K562 (cell line): ENCODE results near the gene TELO2. TPM values are rescaled to one million over a fixed set of nuclear protein-coding genes. Genes with fewer than 3 reads are reported as not detected.

Experiments
- ATAC-seq: fragments of 200-7000 bp; cut with Tn5 transposase; 3 replicates; pipeline ENCODE4 v1.9.1; 2020; ENCODE audit warnings: moderate library complexity
- BruUV-seq: library from RNA; stranded (reverse); fragments of 400-500 nt; replicated peaks from 2 replicates; lab custom pipeline; 2021; lab: Mats Ljungman, UMichigan
- CTCF ChIA-PET: fragments of 300-600 bp; formaldehyde crosslinking; extraction: SDS; loops from one replicate; lab custom pipeline; 2021; ENCODE audit warnings: low intra/inter-chr PET ratio; lab: Yijun Ruan, JAX
- POLR2A ChIA-PET: fragments of 300-600, 350-650 bp; sonication (Branson Sonifier 250); formaldehyde crosslinking; extraction: SDS; loops from one replicate; lab custom pipeline; 2021; ENCODE audit warnings: antibody characterized with exemption, inconsistent platforms; lab: Yijun Ruan, JAX
- DNase-seq, 4 experiments: peaks; one replicate each; pipeline versions ENCODE4 v3.0.0 to v3.0.0-alpha.2; 2011 to 2018; ENCODE audit warnings: low spot score in 3 of 4, mixed read lengths in 3 of 4; ENCODE audit errors: extremely low read depth in 1 of 4
- FAIRE-seq: peaks from 2 replicates; lab custom pipeline; 2011; peaks lifted over from hg19 to GRCh38; lab: Jason Lieb, UNC
- H2AFZ ChIP-seq: 2 replicates; pipeline ENCODE4 v1.6.0; 2011; ENCODE audit warnings: low read depth, low read length, control low read depth, inconsistent platforms
- H3K27ac ChIP-seq: fragments of 200-600 bp; 3 replicates; pipeline ENCODE4 v1.8.0; 2011; ENCODE audit warnings: low read depth, mild to moderate bottlenecking, control low read depth, inconsistent platforms, low read length, moderate library complexity, mixed read lengths; ENCODE audit errors: extremely low read depth
- H3K27me3 ChIP-seq, 2 experiments: fragments of 300-600 bp in 1 of 2; 2 replicates in 1 of 2; 3 replicates in 1 of 2; pipeline versions ENCODE4 v1.6.0 to v1.8.0; 2011; ENCODE audit warnings: inconsistent platforms in 2 of 2, low read length in 2 of 2, mild to moderate bottlenecking in 1 of 2, mixed read lengths in 1 of 2, moderate library complexity in 1 of 2; ENCODE audit not compliant: control insufficient read depth in 2 of 2, insufficient read depth in 2 of 2
- H3K36me3 ChIP-seq: fragments of 300-600 bp; 3 replicates; pipeline ENCODE4 v1.8.0; 2011; ENCODE audit warnings: mild to moderate bottlenecking, low read length, inconsistent platforms; ENCODE audit not compliant: control insufficient read depth, insufficient read depth
- H3K4me1 ChIP-seq, 2 experiments: fragments of 200-600 bp in 1 of 2; replicated peaks in 1 of 2; 2 replicates in 1 of 2; 3 replicates in 1 of 2; pipeline versions ENCODE4 v1.5.1 to v1.8.0; 2011; ENCODE audit warnings: inconsistent platforms in 2 of 2, low read length in 2 of 2, mild to moderate bottlenecking in 1 of 2, mixed read lengths in 1 of 2, moderate library complexity in 1 of 2; ENCODE audit not compliant: control insufficient read depth in 2 of 2, insufficient read depth in 2 of 2
- H3K4me2 ChIP-seq: 2 replicates; pipeline ENCODE4 v1.6.1; 2011; ENCODE audit warnings: low read length, control low read depth, inconsistent platforms, mixed read lengths; ENCODE audit not compliant: insufficient read depth
- H3K4me3 ChIP-seq: fragments of 200-600 bp; sonication (generic), shearing (Covaris generic); 2 replicates; pipeline ENCODE4 v1.5.1; 2016; ENCODE audit warnings: control low read depth, inconsistent platforms
- H3K79me2 ChIP-seq: fragments of 200-600 bp; 3 replicates; pipeline ENCODE4 v1.8.0; 2011; ENCODE audit warnings: low read length, inconsistent platforms; ENCODE audit not compliant: control insufficient read depth, insufficient read depth
- H3K9ac ChIP-seq, 2 experiments: 2 replicates each; pipeline versions ENCODE4 v1.6.0 to v1.6.1; 2011; ENCODE audit warnings: low read depth in 2 of 2, low read length in 2 of 2, control low read depth in 1 of 2, inconsistent platforms in 1 of 2, mild to moderate bottlenecking in 1 of 2, mixed read lengths in 1 of 2; ENCODE audit not compliant: insufficient read depth in 1 of 2
- H3K9me1 ChIP-seq: one replicate; pipeline ENCODE4 v1.6.0; 2011; ENCODE audit warnings: inconsistent platforms, mild to moderate bottlenecking, low read length, moderate library complexity; ENCODE audit not compliant: control insufficient read depth, insufficient read depth
- H3K9me3 ChIP-seq: replicated peaks from 2 replicates; pipeline ENCODE4 v1.5.1; 2011; ENCODE audit warnings: low read depth, low read length, inconsistent platforms; ENCODE audit not compliant: control insufficient read depth, insufficient read depth
- H4K20me1 ChIP-seq: replicated peaks from 2 replicates; pipeline ENCODE4 v1.6.1; 2011; ENCODE audit warnings: low read length, inconsistent platforms, mixed read lengths; ENCODE audit not compliant: control insufficient read depth, insufficient read depth
- DMBX1 ChIP-seq: fragments of 250-450 bp; sonication (Bioruptor Pico); IDR thresholded peaks from 2 replicates; pipeline ENCODE4 v1.8.0; 2022; ENCODE audit warnings: inconsistent platforms, mild to moderate bottlenecking, moderate library complexity, borderline replicate concordance
- TBL1XR1 ChIP-seq, 2 experiments: IDR thresholded peaks; 2 replicates each; pipeline ENCODE4 v1.6.1; 2012; ENCODE audit warnings: improper control_type of control experiment in 2 of 2, low read length in 2 of 2, mild to moderate bottlenecking in 1 of 2
- WGBS: fragments of 100-300 bp; shearing (Covaris generic); methylation state at CpG from one replicate; pipeline ENCODE4 v1.1.6; 2016; ENCODE audit warnings: low coverage, mixed read lengths; ENCODE audit not compliant: insufficient coverage; ENCODE audit errors: missing lambda C conversion rate; 5-methylcytosine and 5-hydroxymethylcytosine counted together
- in situ Hi-C: fragments of 300-500 bp; cut with MboI; formaldehyde crosslinking; loops from 4 replicates; pipeline ENCODE4 v1.15.0; 2018; ENCODE audit warnings: inconsistent platforms, mixed read lengths
- intact Hi-C: fragments of 100-400 bp; cut with micrococcal nuclease; formaldehyde crosslinking; loops from 2 replicates; pipeline ENCODE4 v1.14.2; 2022
- polyA plus RNA-seq, 8 experiments: library from polyadenylated mRNA; depleted of rRNA in 4 of 8; stranded (reverse) in 5 of 8; unstranded in 3 of 8; fragments of >200 nt; fragmentation: Nextera tagmentation in 2 of 8; fragmentation: Illumina TruSeq in 1 of 8; extraction: Ambion mirVana in 2 of 8; extraction: Trizol in 1 of 8; gene quantifications; 2 replicates each; pipeline versions ENCODE4 v1.2.1 to v1.2.3, GENCODE V29; 2011 to 2014; ENCODE audit warnings: inconsistent platforms in 1 of 8, missing spikeins in 1 of 8
- total RNA-seq, 7 experiments: library from RNA; depleted of rRNA in 6 of 7; stranded (reverse); fragments of >200 nt in 6 of 7; fragmentation: Illumina TruSeq in 2 of 7; extraction: Trizol in 2 of 7; gene quantifications; 2 replicates each; pipeline versions ENCODE4 v1.2.1 to v1.2.3, GENCODE V29; 2011 to 2021; ENCODE audit warnings: low replicate concordance in 1 of 7
- TF ChIP-seq, protein P1 (sequence below): fragments of 150-350 bp; IDR thresholded peaks from 2 replicates; pipeline ENCODE4 v1.6.1; 2014; ENCODE audit warnings: low read depth, mild to moderate bottlenecking, low read length, borderline replicate concordance
- TF ChIP-seq, protein P2 (sequence below): fragments of 250-450 bp; sonication (Bioruptor Pico); IDR thresholded peaks from 2 replicates; pipeline ENCODE4 v1.8.0; 2021; ENCODE audit warnings: mild to moderate bottlenecking, moderate library complexity
- TF ChIP-seq, protein P3 (sequence below): sonication (generic); formaldehyde crosslinking; IDR thresholded peaks from 2 replicates; pipeline ENCODE4 v1.8.1; 2023; ENCODE audit warnings: mild to moderate bottlenecking, missing genetic modification reagents
- TF ChIP-seq, protein P4 (sequence below): fragments of 450-650 bp; conservative IDR thresholded peaks from 2 replicates; pipeline ENCODE4 v1.6.1; 2016; ENCODE audit warnings: missing genetic modification characterization, low read depth, mild to moderate bottlenecking, control low read depth, missing compliant biosample characterization
- TF ChIP-seq, protein P5 (sequence below): IDR thresholded peaks from 2 replicates; pipeline ENCODE4 v1.6.1; 2011; ENCODE audit warnings: borderline replicate concordance, low read depth, mild to moderate bottlenecking, moderate library complexity, low read length; ENCODE audit not compliant: insufficient read depth, poor library complexity, severe bottlenecking

TELO2 gene
- total and polyA plus RNA-seq, 9 of the 15 experiments (the other 6 are each of a cell fraction or from before 2014, with no cell fraction given), result 0.51 to 91.8 (median 14.5) TPM

DNA sequence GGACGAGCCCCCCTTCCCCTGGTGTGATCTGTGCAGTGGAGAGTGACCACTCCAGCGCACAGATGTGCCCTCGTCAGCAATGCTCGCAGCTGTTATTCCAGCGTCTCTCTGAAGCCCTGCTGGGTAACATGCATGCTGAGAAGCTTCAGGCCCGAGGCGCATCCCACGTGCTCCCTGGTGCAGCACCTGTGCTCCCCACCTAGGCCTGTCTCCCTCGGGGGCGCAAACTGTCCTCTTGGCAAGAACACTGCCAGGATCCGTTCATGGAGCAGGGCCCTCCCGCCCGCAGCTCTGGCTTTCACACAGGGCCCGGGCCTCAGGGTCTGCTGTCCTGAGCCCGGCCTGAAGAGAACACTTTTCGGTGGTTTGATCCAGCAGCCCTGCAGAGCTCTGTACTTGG, 53.3 kb downstream of the TELO2 start:
- ChIA-PET CTCF (no interaction called here), POLR2A (no interaction called here)
- H3K9me1 ChIP-seq, result no peaks in the 10 kb centered on the region
- intact Hi-C loops (no loop called here), in situ Hi-C loops (no loop called here)
- no peak for FAIRE-seq
- no peaks in the 10 kb centered on the region for H3K36me3 ChIP-seq
- no peaks in the 10 kb centered on the region for H3K79me2 ChIP-seq
- peaks cover 2 to 24% of the 10 kb centered on the region in 2 experiments; a peak in 4 of 5 replicates for H3K27me3 ChIP-seq
- H3K27ac ChIP-seq, result no peak overlapping the region
- no peak overlapping the region for H3K9ac ChIP-seq
- no peak overlapping the region for H3K4me3 ChIP-seq
- WGBS, result 71% methylated on average over 14 of the region's 16 CpGs
- no peak overlapping the region for H3K4me2 ChIP-seq
- peaks cover 11 to 44% of the 10 kb centered on the region in 2 experiments; a peak in 4 of 5 replicates for H3K4me1 ChIP-seq
- H3K9me3 ChIP-seq, result no peaks in the 10 kb centered on the region
- BruUV-seq, result no TSS peak
- no peak overlapping the region for H2AFZ ChIP-seq
- H4K20me1 ChIP-seq, result no peaks in the 10 kb centered on the region
- no peak for ATAC-seq
- DNase-seq, result no peak
- TF ChIP-seq, protein P1, sequence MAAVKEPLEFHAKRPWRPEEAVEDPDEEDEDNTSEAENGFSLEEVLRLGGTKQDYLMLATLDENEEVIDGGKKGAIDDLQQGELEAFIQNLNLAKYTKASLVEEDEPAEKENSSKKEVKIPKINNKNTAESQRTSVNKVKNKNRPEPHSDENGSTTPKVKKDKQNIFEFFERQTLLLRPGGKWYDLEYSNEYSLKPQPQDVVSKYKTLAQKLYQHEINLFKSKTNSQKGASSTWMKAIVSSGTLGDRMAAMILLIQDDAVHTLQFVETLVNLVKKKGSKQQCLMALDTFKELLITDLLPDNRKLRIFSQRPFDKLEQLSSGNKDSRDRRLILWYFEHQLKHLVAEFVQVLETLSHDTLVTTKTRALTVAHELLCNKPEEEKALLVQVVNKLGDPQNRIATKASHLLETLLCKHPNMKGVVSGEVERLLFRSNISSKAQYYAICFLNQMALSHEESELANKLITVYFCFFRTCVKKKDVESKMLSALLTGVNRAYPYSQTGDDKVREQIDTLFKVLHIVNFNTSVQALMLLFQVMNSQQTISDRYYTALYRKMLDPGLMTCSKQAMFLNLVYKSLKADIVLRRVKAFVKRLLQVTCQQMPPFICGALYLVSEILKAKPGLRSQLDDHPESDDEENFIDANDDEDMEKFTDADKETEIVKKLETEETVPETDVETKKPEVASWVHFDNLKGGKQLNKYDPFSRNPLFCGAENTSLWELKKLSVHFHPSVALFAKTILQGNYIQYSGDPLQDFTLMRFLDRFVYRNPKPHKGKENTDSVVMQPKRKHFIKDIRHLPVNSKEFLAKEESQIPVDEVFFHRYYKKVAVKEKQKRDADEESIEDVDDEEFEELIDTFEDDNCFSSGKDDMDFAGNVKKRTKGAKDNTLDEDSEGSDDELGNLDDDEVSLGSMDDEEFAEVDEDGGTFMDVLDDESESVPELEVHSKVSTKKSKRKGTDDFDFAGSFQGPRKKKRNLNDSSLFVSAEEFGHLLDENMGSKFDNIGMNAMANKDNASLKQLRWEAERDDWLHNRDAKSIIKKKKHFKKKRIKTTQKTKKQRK, result no peak
- TF ChIP-seq, protein P2, sequence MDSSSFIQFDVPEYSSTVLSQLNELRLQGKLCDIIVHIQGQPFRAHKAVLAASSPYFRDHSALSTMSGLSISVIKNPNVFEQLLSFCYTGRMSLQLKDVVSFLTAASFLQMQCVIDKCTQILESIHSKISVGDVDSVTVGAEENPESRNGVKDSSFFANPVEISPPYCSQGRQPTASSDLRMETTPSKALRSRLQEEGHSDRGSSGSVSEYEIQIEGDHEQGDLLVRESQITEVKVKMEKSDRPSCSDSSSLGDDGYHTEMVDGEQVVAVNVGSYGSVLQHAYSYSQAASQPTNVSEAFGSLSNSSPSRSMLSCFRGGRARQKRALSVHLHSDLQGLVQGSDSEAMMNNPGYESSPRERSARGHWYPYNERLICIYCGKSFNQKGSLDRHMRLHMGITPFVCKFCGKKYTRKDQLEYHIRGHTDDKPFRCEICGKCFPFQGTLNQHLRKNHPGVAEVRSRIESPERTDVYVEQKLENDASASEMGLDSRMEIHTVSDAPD (CRISPR knock-in tag), result no peak
- TF ChIP-seq, protein P3, sequence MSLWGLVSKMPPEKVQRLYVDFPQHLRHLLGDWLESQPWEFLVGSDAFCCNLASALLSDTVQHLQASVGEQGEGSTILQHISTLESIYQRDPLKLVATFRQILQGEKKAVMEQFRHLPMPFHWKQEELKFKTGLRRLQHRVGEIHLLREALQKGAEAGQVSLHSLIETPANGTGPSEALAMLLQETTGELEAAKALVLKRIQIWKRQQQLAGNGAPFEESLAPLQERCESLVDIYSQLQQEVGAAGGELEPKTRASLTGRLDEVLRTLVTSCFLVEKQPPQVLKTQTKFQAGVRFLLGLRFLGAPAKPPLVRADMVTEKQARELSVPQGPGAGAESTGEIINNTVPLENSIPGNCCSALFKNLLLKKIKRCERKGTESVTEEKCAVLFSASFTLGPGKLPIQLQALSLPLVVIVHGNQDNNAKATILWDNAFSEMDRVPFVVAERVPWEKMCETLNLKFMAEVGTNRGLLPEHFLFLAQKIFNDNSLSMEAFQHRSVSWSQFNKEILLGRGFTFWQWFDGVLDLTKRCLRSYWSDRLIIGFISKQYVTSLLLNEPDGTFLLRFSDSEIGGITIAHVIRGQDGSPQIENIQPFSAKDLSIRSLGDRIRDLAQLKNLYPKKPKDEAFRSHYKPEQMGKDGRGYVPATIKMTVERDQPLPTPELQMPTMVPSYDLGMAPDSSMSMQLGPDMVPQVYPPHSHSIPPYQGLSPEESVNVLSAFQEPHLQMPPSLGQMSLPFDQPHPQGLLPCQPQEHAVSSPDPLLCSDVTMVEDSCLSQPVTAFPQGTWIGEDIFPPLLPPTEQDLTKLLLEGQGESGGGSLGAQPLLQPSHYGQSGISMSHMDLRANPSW, result no peak
- TF ChIP-seq DMBX1 (no peak), TBL1XR1 (IDR thresholded peaks at IDR 0.05; ENCODE audit: low read length in 2 of 2) (no peak)
- TF ChIP-seq, protein P4, sequence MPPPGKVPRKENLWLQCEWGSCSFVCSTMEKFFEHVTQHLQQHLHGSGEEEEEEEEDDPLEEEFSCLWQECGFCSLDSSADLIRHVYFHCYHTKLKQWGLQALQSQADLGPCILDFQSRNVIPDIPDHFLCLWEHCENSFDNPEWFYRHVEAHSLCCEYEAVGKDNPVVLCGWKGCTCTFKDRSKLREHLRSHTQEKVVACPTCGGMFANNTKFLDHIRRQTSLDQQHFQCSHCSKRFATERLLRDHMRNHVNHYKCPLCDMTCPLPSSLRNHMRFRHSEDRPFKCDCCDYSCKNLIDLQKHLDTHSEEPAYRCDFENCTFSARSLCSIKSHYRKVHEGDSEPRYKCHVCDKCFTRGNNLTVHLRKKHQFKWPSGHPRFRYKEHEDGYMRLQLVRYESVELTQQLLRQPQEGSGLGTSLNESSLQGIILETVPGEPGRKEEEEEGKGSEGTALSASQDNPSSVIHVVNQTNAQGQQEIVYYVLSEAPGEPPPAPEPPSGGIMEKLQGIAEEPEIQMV, result no peak
- TF ChIP-seq, protein P5, sequence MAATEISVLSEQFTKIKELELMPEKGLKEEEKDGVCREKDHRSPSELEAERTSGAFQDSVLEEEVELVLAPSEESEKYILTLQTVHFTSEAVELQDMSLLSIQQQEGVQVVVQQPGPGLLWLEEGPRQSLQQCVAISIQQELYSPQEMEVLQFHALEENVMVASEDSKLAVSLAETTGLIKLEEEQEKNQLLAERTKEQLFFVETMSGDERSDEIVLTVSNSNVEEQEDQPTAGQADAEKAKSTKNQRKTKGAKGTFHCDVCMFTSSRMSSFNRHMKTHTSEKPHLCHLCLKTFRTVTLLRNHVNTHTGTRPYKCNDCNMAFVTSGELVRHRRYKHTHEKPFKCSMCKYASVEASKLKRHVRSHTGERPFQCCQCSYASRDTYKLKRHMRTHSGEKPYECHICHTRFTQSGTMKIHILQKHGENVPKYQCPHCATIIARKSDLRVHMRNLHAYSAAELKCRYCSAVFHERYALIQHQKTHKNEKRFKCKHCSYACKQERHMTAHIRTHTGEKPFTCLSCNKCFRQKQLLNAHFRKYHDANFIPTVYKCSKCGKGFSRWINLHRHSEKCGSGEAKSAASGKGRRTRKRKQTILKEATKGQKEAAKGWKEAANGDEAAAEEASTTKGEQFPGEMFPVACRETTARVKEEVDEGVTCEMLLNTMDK, result no peak
